HepG2 (cell line): ENCODE results near the gene C2CD4A. TPM values are rescaled to one million over a fixed set of nuclear protein-coding genes. Genes with fewer than 3 reads are reported as not detected.

ENCODE experiments used
- CCDC6 ChIP-seq: sonication (generic); formaldehyde crosslinking; IDR thresholded peaks from 2 replicates; pipeline ENCODE4 v1.8.1; 2022; ENCODE audit warnings: mild to moderate bottlenecking, missing genetic modification reagents, moderate library complexity
- CTCF ChIP-seq: sonication (generic); formaldehyde crosslinking; IDR thresholded peaks from 2 replicates; pipeline ENCODE4 v1.5.0; 2020; ENCODE audit warnings: mild to moderate bottlenecking, missing genetic modification reagents, moderate library complexity
- FOXP4 ChIP-seq: sonication (generic); formaldehyde crosslinking; IDR thresholded peaks from 2 replicates; pipeline ENCODE4 v1.4.0; 2020; ENCODE audit warnings: missing genetic modification reagents
- GPBP1L1 ChIP-seq: sonication (generic); formaldehyde crosslinking; IDR thresholded peaks from 2 replicates; pipeline ENCODE4 v1.5.0; 2020; ENCODE audit warnings: mild to moderate bottlenecking, missing genetic modification reagents
- KAT7 ChIP-seq: IDR thresholded peaks from 2 replicates; pipeline ENCODE4 v1.6.1; 2018; ENCODE audit warnings: borderline replicate concordance, missing compliant biosample characterization
- MXI1 ChIP-seq: IDR thresholded peaks from 3 replicates; pipeline ENCODE4 v1.6.1; 2012; ENCODE audit warnings: low read depth, low read length, inconsistent platforms, borderline replicate concordance
- PAX8 ChIP-seq: sonication (generic); formaldehyde crosslinking; IDR thresholded peaks from 2 replicates; pipeline ENCODE4 v1.8.0; 2022; ENCODE audit warnings: mild to moderate bottlenecking, missing genetic modification reagents, borderline replicate concordance
- PHF5A ChIP-seq: IDR thresholded peaks from one replicate; pipeline ENCODE4 v1.6.1; 2018; ENCODE audit warnings: low read depth, missing genetic modification reagents; ENCODE audit not compliant: unreplicated experiment
- SMAD1 ChIP-seq: sonication (generic); formaldehyde crosslinking; IDR thresholded peaks from 2 replicates; pipeline ENCODE4 v1.4.0; 2020; ENCODE audit warnings: missing genetic modification reagents, low read depth, mild to moderate bottlenecking, borderline replicate concordance
- TCF7 ChIP-seq: sonication (generic); IDR thresholded peaks from 2 replicates; pipeline ENCODE4 v1.6.1; 2016; ENCODE audit warnings: antibody characterized with exemption, low read depth
- U2AF1 ChIP-seq: fragments of 200-400 bp; formaldehyde crosslinking; optimal IDR thresholded peaks from 2 replicates; pipeline ENCODE3; 2017; ENCODE audit warnings: mild to moderate bottlenecking, low read depth, low read length
- ZBTB10 ChIP-seq: sonication (generic); formaldehyde crosslinking; IDR thresholded peaks from 2 replicates; pipeline ENCODE4 v1.4.0; 2020; ENCODE audit warnings: missing genetic modification reagents, borderline replicate concordance
- ZFP37 ChIP-seq: sonication (generic); formaldehyde crosslinking; IDR thresholded peaks from 2 replicates; pipeline ENCODE4 v1.4.0; 2020; ENCODE audit warnings: missing genetic modification reagents, borderline replicate concordance
- ZMYM2 ChIP-seq: sonication (generic); formaldehyde crosslinking; IDR thresholded peaks from 2 replicates; pipeline ENCODE4 v1.8.0; 2022; ENCODE audit warnings: mild to moderate bottlenecking, missing genetic modification reagents
- ZNF496 ChIP-seq: sonication (generic); formaldehyde crosslinking; IDR thresholded peaks from 2 replicates; pipeline ENCODE4 v1.8.1; 2023; ENCODE audit warnings: mild to moderate bottlenecking, moderate library complexity, missing genetic modification reagents; ENCODE audit not compliant: insufficient replicate concordance
- ZNF639 ChIP-seq: conservative IDR thresholded peaks from 2 replicates; pipeline ENCODE4 v1.6.1; 2018; ENCODE audit warnings: missing genetic modification reagents
- ZNF704 ChIP-seq: sonication (generic); formaldehyde crosslinking; IDR thresholded peaks from 2 replicates; pipeline ENCODE4 v1.8.1; 2023; ENCODE audit warnings: mild to moderate bottlenecking, inconsistent platforms, moderate library complexity, missing genetic modification reagents, borderline replicate concordance
- polyA plus RNA-seq, 8 experiments: library from polyadenylated mRNA; depleted of rRNA in 3 of 8; stranded (reverse) in 7 of 8; unstranded in 1 of 8; fragments of >200 nt; fragmentation: Illumina TruSeq in 4 of 8; extraction: Trizol in 4 of 8; gene quantifications; 2 replicates each; pipeline versions ENCODE4 v1.2.1 to v1.2.3, GENCODE V29; 2011 to 2016; ENCODE audit warnings: low read depth in 4 of 8, missing spikeins in 1 of 8, mixed read lengths in 1 of 8; ENCODE audit not compliant: insufficient read depth in 1 of 8
- total RNA-seq, 5 experiments: library from RNA; depleted of rRNA; stranded (reverse); fragments of >200 nt; fragmentation: Illumina TruSeq; extraction: Trizol; gene quantifications; 2 replicates each; pipeline ENCODE4 v1.2.3, GENCODE V29; 2016; ENCODE audit warnings: low read depth in 1 of 5

The C2CD4A gene
- total and polyA plus RNA-seq, 2 of the 13 experiments (the other 11 are each of a cell fraction or from before 2014, with no cell fraction given): 0.20 TPM; not detected in 1

GRCh38 chr15:62067448-62068044 is 769 bp downstream of the C2CD4A start (continued):
- TF ChIP-seq ZBTB10 (CRISPR knock-in tag): no peak
- no peak for TF ChIP-seq CCDC6 (CRISPR knock-in tag)
- TF ChIP-seq KAT7 (CRISPR knock-in tag): no peak
- TF ChIP-seq FOXP4 (CRISPR knock-in tag): no peak
- TF ChIP-seq ZMYM2 (CRISPR knock-in tag): 0 out of 2 replicates have a peak, but pooled peaks have one; percentile 5
- no peak for TF ChIP-seq ZNF496 (CRISPR knock-in tag)
- TF ChIP-seq ZFP37: no peak
- TF ChIP-seq U2AF1: no peak
- TF ChIP-seq TCF7: no peak
- TF ChIP-seq SMAD1 (CRISPR knock-in tag): no peak
- TF ChIP-seq MXI1: no peak
- TF ChIP-seq PHF5A (CRISPR knock-in tag): no peak
- TF ChIP-seq ZNF704: no peak
- peak; percentile 27; the same call in 1 of the 2 replicates for TF ChIP-seq CTCF (CRISPR knock-in tag)
- TF ChIP-seq GPBP1L1: no peak
- TF ChIP-seq ZNF639 (CRISPR knock-in tag): no peak
- 0 out of 2 replicates have a peak, but pooled peaks have one; percentile 10 for TF ChIP-seq PAX8 (CRISPR knock-in tag)
